Loucy (cell line): ENCODE measurements around the gene RELCH.

Source experiments
- H2AFZ ChIP-seq: fragments of 200-600 bp; sonication (generic); 2 replicates; pipeline ENCODE4 v1.6.0; 2016; ENCODE audit warnings: antibody characterized with exemption, mild to moderate bottlenecking, low read length, moderate library complexity
- H3F3A ChIP-seq: fragments of 200-600 bp; 2 replicates; pipeline ENCODE4 v1.6.0; 2016; ENCODE audit warnings: antibody characterized with exemption, low read depth, mild to moderate bottlenecking
- H3K27me3 ChIP-seq: fragments of 200-600 bp; sonication (generic); 2 replicates; pipeline ENCODE4 v1.6.1; 2014; ENCODE audit warnings: low read length, mild to moderate bottlenecking; ENCODE audit not compliant: insufficient read depth, poor library complexity, severe bottlenecking
- H3K36me3 ChIP-seq: fragments of 200-600 bp; sonication (generic); 2 replicates; pipeline ENCODE4 v1.6.1; 2016; ENCODE audit warnings: low read length; ENCODE audit not compliant: insufficient read depth
- H3K4me1 ChIP-seq: fragments of 200-600 bp; sonication (generic); 2 replicates; pipeline ENCODE4 v1.5.1; 2014; ENCODE audit warnings: low read length, mild to moderate bottlenecking; ENCODE audit not compliant: insufficient read depth, poor library complexity, severe bottlenecking
- H3K4me2 ChIP-seq: fragments of 200-600 bp; sonication (generic); 2 replicates; pipeline ENCODE4 v1.6.0; 2014; ENCODE audit warnings: antibody characterized with exemption, low read length, low read depth, mild to moderate bottlenecking; ENCODE audit not compliant: poor library complexity, severe bottlenecking
- H3K4me3 ChIP-seq: fragments of 200-600 bp; sonication (generic); 2 replicates; pipeline ENCODE4 v1.5.1; 2014; ENCODE audit warnings: low read length, mild to moderate bottlenecking, mixed read lengths; ENCODE audit not compliant: poor library complexity, severe bottlenecking
- H3K79me2 ChIP-seq: fragments of 200-600 bp; sonication (generic); 2 replicates; pipeline ENCODE4 v1.6.1; 2014; ENCODE audit warnings: low read length; ENCODE audit not compliant: insufficient read depth
- H3K9ac ChIP-seq: fragments of 200-600 bp; sonication (generic); 2 replicates; pipeline ENCODE4 v1.6.0; 2014; ENCODE audit warnings: mild to moderate bottlenecking, low read depth, low read length, moderate library complexity; ENCODE audit not compliant: poor library complexity, severe bottlenecking
- H3K9me2 ChIP-seq: fragments of 200-600 bp; sonication (generic); replicated peaks from 2 replicates; pipeline ENCODE4 v1.6.1; 2016; ENCODE audit warnings: low read depth, low read length, mixed read lengths
- H3K9me3 ChIP-seq: fragments of 200-600 bp; sonication (generic); 2 replicates; pipeline ENCODE4 v1.6.1; 2014; ENCODE audit warnings: mild to moderate bottlenecking, antibody characterized with exemption, low read length, low read depth; ENCODE audit not compliant: insufficient read depth
- H4K20me1 ChIP-seq: fragments of 200-600 bp; sonication (generic); 2 replicates; pipeline ENCODE4 v1.6.0; 2014; ENCODE audit warnings: antibody characterized with exemption, low read length, mild to moderate bottlenecking; ENCODE audit not compliant: insufficient read depth, poor library complexity, severe bottlenecking
- CTCF ChIP-seq: fragments of 200-600 bp; sonication (generic); conservative IDR thresholded peaks from 2 replicates; pipeline ENCODE4 v1.5.1; 2014; ENCODE audit warnings: mild to moderate bottlenecking, antibody characterized with exemption, low read length
- EZH2phosphoT487 ChIP-seq: fragments of 200-600 bp; IDR thresholded peaks from 2 replicates; pipeline ENCODE4 v1.6.1; 2018; ENCODE audit warnings: antibody characterized with exemption, mild to moderate bottlenecking, moderate library complexity, borderline replicate concordance

Gene RELCH

GRCh38 chr18:62331581-62332356 lies 144.7 kb downstream of the RELCH start:
- Histone ChIP-seq H3K36me3 (no peaks in the 10 kb centered on the region), H3K9ac (no peak overlapping the region), H3K27me3 (no peaks in the 10 kb centered on the region), H3F3A (no peaks in the 10 kb centered on the region), H2AFZ (no peak overlapping the region), H3K4me3 (no peak overlapping the region), H3K79me2 (no peaks in the 10 kb centered on the region), H3K9me2 (no peaks in the 10 kb centered on the region), H3K9me3 (no peaks in the 10 kb centered on the region), H3K4me2 (no peak overlapping the region), H3K4me1 (peaks cover 41% of the 10 kb centered on the region), H4K20me1 (no peaks in the 10 kb centered on the region)
- no peak for TF ChIP-seq CTCF
- no peak for TF ChIP-seq EZH2phosphoT487

- H3K79me2 ChIP-seq = no peaks in the 10 kb centered on the region
- no peaks in the 10 kb centered on the region for H3K27me3 ChIP-seq
- TF ChIP-seq EZH2phosphoT487 (no peak), CTCF (no peak)
- H2AFZ ChIP-seq = no peak overlapping the region
- no peak overlapping the region for H3K4me3 ChIP-seq
- H3F3A ChIP-seq = no peaks in the 10 kb centered on the region
- no peak overlapping the region for H3K9ac ChIP-seq
- H3K4me1 ChIP-seq = peaks cover 37% of the 10 kb centered on the region
- H4K20me1 ChIP-seq = no peaks in the 10 kb centered on the region
- H3K9me2 ChIP-seq = no peaks in the 10 kb centered on the region
- no peaks in the 10 kb centered on the region for H3K9me3 ChIP-seq
- no peaks in the 10 kb centered on the region for H3K36me3 ChIP-seq
- no peak overlapping the region for H3K4me2 ChIP-seq
These were observed 145.4 kb downstream of the RELCH start for GRCh38 chr18:62332431-62332830.

GRCh38 chr18:62332964-62333695 lies 146.1 kb downstream of the RELCH start:
- H2AFZ ChIP-seq = no peak overlapping the region
- H3K79me2 ChIP-seq = no peaks in the 10 kb centered on the region

More at GRCh38 chr18:62332964-62333695, 146.1 kb downstream of the RELCH start:
- H4K20me1 ChIP-seq = no peaks in the 10 kb centered on the region
- H3K4me1 ChIP-seq = peaks cover 32% of the 10 kb centered on the region
- no peak for TF ChIP-seq EZH2phosphoT487
- TF ChIP-seq CTCF = no peak
- no peaks in the 10 kb centered on the region for H3K27me3 ChIP-seq
- H3K36me3 ChIP-seq = no peaks in the 10 kb centered on the region
- H3K4me3 ChIP-seq = no peak overlapping the region
- H3K9me3 ChIP-seq = no peaks in the 10 kb centered on the region
- H3K4me2 ChIP-seq = no peak overlapping the region
- H3K9ac ChIP-seq = no peak overlapping the region
- no peaks in the 10 kb centered on the region for H3F3A ChIP-seq
- H3K9me2 ChIP-seq = no peaks in the 10 kb centered on the region
